Keratinocyte (primary cell): ENCODE data around the gene C5.

Source experiments
- CTCF ChIP-seq, 3 experiments: IDR thresholded peaks in 1 of 3; conservative IDR thresholded peaks in 1 of 3; optimal IDR thresholded peaks in 1 of 3; 2 replicates in 2 of 3; 3 replicates in 1 of 3; pipeline versions ENCODE3 to v1.5.1; 2011; ENCODE audit warnings: low read length in 3 of 3, mild to moderate bottlenecking in 3 of 3, moderate library complexity in 2 of 3, control low read depth in 1 of 3, inconsistent platforms in 1 of 3; ENCODE audit not compliant: insufficient read depth in 2 of 3; ENCODE audit errors: extremely low read depth in 1 of 3
- EZH2 ChIP-seq: IDR thresholded peaks from one replicate; pipeline ENCODE4 v1.6.1; 2012; ENCODE audit warnings: inconsistent platforms, mild to moderate bottlenecking, low read length, moderate library complexity

GRCh38 chr9:121026768-121027167 is 23.3 kb downstream of the C5 start:
- TF ChIP-seq CTCF (optimal IDR thresholded peaks at IDR 0.05 in 1 of 3, IDR thresholded peaks at IDR 0.05 in 1 of 3, conservative IDR thresholded peaks at IDR 0.05 in 1 of 3; ENCODE audit: extremely low read depth in 1 of 3, insufficient read depth in 2 of 3, low read length in 3 of 3): no peak
- TF ChIP-seq EZH2: no peak
